HepG2 (cell line): ENCODE data around the gene MYH9. TPM values are rescaled to one million over a fixed set of nuclear protein-coding genes. Genes with fewer than 3 reads are reported as not detected.
A peak's percentile ranks its signal among the peaks of the same experiment; 100 is the strongest.

ENCODE experiments used
- GMEB2 ChIP-seq: IDR thresholded peaks from 2 replicates; pipeline ENCODE4 v1.6.1; 2016; ENCODE audit warnings: missing biosample characterization, missing genetic modification reagents, low read depth
- HOXA9 ChIP-seq: sonication (generic); formaldehyde crosslinking; IDR thresholded peaks from 2 replicates; pipeline ENCODE4 v1.8.1; 2022; ENCODE audit warnings: missing genetic modification reagents, mild to moderate bottlenecking, moderate library complexity, borderline replicate concordance
- KDM6A ChIP-seq: IDR thresholded peaks from 2 replicates; pipeline ENCODE4 v1.6.1; 2016; ENCODE audit warnings: low read depth
- KLF16 ChIP-seq, 2 experiments: sonication (generic) in 1 of 2; formaldehyde crosslinking in 1 of 2; IDR thresholded peaks; 2 replicates each; pipeline versions ENCODE4 v1.6.1 to v1.8.0; 2016 to 2023; ENCODE audit warnings: missing genetic modification reagents in 2 of 2, missing compliant biosample characterization in 1 of 2
- LCORL ChIP-seq, 2 experiments: fragments of 450-650 bp in 1 of 2; sonication (generic) in 1 of 2; formaldehyde crosslinking in 1 of 2; IDR thresholded peaks; 2 replicates each; pipeline versions ENCODE4 v1.5.0 to v1.6.1; 2017 to 2020; ENCODE audit warnings: antibody characterized with exemption in 1 of 2, missing genetic modification reagents in 1 of 2
- MXD3 ChIP-seq: IDR thresholded peaks from 2 replicates; pipeline ENCODE4 v1.6.1; 2016; ENCODE audit warnings: mild to moderate bottlenecking, missing biosample characterization, missing genetic modification reagents
- NFIC ChIP-seq: IDR thresholded peaks from 2 replicates; pipeline ENCODE4 v1.6.1; 2012; ENCODE audit warnings: mild to moderate bottlenecking, low read length, inconsistent platforms
- NR0B2 ChIP-seq: sonication (generic); formaldehyde crosslinking; IDR thresholded peaks from 2 replicates; pipeline ENCODE4 v1.4.0; 2020; ENCODE audit warnings: mild to moderate bottlenecking, missing genetic modification reagents
- SP1 ChIP-seq, 2 experiments: fragments of 450-650 bp in 1 of 2; sonication (generic) in 1 of 2; formaldehyde crosslinking in 1 of 2; IDR thresholded peaks; 2 replicates each; pipeline versions ENCODE4 v1.4.0 to v1.6.1; 2016 to 2020; ENCODE audit warnings: missing genetic modification reagents in 1 of 2
- THAP7 ChIP-seq: sonication (generic); formaldehyde crosslinking; IDR thresholded peaks from 2 replicates; pipeline ENCODE4 v1.8.1; 2023; ENCODE audit warnings: mild to moderate bottlenecking, missing genetic modification reagents
- ZBED4 ChIP-seq: sonication (generic); formaldehyde crosslinking; IDR thresholded peaks from 2 replicates; pipeline ENCODE4 v1.4.0; 2020; ENCODE audit warnings: missing genetic modification reagents, borderline replicate concordance
- ZNF232 ChIP-seq: sonication (generic); formaldehyde crosslinking; IDR thresholded peaks from 2 replicates; pipeline ENCODE4 v1.4.0; 2020; ENCODE audit warnings: missing genetic modification reagents, borderline replicate concordance
- ZNF292 ChIP-seq: sonication (generic); formaldehyde crosslinking; IDR thresholded peaks from 2 replicates; pipeline ENCODE4 v1.8.1; 2022; ENCODE audit warnings: mild to moderate bottlenecking, low read depth, missing genetic modification reagents, borderline replicate concordance
- ZNF710 ChIP-seq: sonication (generic); formaldehyde crosslinking; IDR thresholded peaks from 2 replicates; pipeline ENCODE4 v1.5.0; 2020; ENCODE audit warnings: mild to moderate bottlenecking, missing genetic modification reagents, borderline replicate concordance
- ZNF768 ChIP-seq: sonication (generic); formaldehyde crosslinking; IDR thresholded peaks from 2 replicates; pipeline ENCODE4 v1.4.0; 2020; ENCODE audit warnings: missing genetic modification reagents
- ZNF878 ChIP-seq: sonication (generic); formaldehyde crosslinking; IDR thresholded peaks from 2 replicates; pipeline ENCODE4 v1.8.1; 2023; ENCODE audit warnings: mild to moderate bottlenecking, missing genetic modification reagents, moderate library complexity
- polyA plus RNA-seq, 8 experiments: library from polyadenylated mRNA; depleted of rRNA in 3 of 8; stranded (reverse) in 7 of 8; unstranded in 1 of 8; fragments of >200 nt; fragmentation: Illumina TruSeq in 4 of 8; extraction: Trizol in 4 of 8; gene quantifications; 2 replicates each; pipeline versions ENCODE4 v1.2.1 to v1.2.3, GENCODE V29; 2011 to 2016; ENCODE audit warnings: low read depth in 4 of 8, missing spikeins in 1 of 8, mixed read lengths in 1 of 8; ENCODE audit not compliant: insufficient read depth in 1 of 8
- total RNA-seq, 5 experiments: library from RNA; depleted of rRNA; stranded (reverse); fragments of >200 nt; fragmentation: Illumina TruSeq; extraction: Trizol; gene quantifications; 2 replicates each; pipeline ENCODE4 v1.2.3, GENCODE V29; 2016; ENCODE audit warnings: low read depth in 1 of 5

The MYH9 gene
- total and polyA plus RNA-seq, 2 of the 13 experiments (the other 11 are each of a cell fraction or from before 2014, with no cell fraction given), result 50.7 to 98.5 TPM

- TF ChIP-seq THAP7 (CRISPR knock-in tag) (no peak), ZNF768 (CRISPR knock-in tag) (peak; percentile 98), KDM6A (peak; percentile 53; the same call in 1 of the 2 replicates), ZNF232 (CRISPR knock-in tag) (peak; percentile 82), ZBED4 (CRISPR knock-in tag) (peak; percentile 30; the same call in 1 of the 2 replicates), ZNF710 (CRISPR knock-in tag) (peak; percentile 76; the same call in 1 of the 2 replicates), NR0B2 (CRISPR knock-in tag) (no peak), ZNF878 (CRISPR knock-in tag) (peak; percentile 31; the same call in 1 of the 2 replicates), HOXA9 (no peak), LCORL (IDR thresholded peaks at IDR 0.05) (no peak), LCORL (CRISPR knock-in tag; IDR thresholded peaks at IDR 0.05) (peak; percentile 61), ZNF292 (peak; percentile 70), NFIC (0 out of 2 replicates have a peak, but pooled peaks have one; percentile 20), SP1 (IDR thresholded peaks at IDR 0.05) (no peak), SP1 (CRISPR knock-in tag; IDR thresholded peaks at IDR 0.05) (peak; percentile 33; the same call in 1 of the 2 replicates), GMEB2 (no peak), MXD3 (peak; percentile 15; the same call in 1 of the 2 replicates), KLF16 (CRISPR knock-in tag; IDR thresholded peaks at IDR 0.05) (0 out of 4 replicates have a peak, but pooled peaks of 1 of the 2 experiments have one; percentile 45)
Measured at GRCh38 chr22:36435516-36436415, 48.0 kb upstream of the MYH9 start (continued).
